ENCODE measurements around the gene TSG101. TPM values are rescaled to one million over a fixed set of nuclear protein-coding genes. Genes with fewer than 3 reads are reported as not detected.

The TSG101 gene
- total and polyA plus RNA-seq, 10 of the 15 experiments (the other 5 are each of a cell fraction or from before 2014, with no cell fraction given), result 22.3 to 147 (median 84.9) TPM

DNA sequence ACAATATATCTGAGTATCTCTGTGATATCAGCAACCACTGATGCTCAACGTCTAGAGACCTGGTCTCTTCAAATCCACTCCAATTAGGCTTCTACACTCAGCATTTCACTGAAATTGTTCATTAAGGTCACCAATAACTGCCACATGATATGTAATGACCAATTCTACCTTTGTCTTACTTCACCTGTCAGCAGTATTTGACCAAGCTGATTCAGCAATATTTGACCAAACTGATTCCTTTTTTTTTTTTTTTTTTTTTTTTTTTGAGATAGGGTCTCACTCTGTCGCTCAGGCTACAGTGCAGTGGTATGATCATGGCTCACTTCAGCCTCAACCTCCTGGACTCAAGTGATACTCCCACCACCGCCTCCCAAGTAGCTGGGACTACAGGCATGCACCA is 5.6 kb downstream of the TSG101 start:
- Histone ChIP-seq H3K4me3 (no peak overlapping the region), H3K9me3 (replicated peaks; ENCODE audit: control insufficient read depth, insufficient read depth, low read length) (no peaks in the 10 kb centered on the region), H3K36me3 (ENCODE audit: control insufficient read depth in 2 of 2, insufficient read depth in 2 of 2, low read length in 1 of 2) (peaks cover 0 to 3% of the 10 kb centered on the region in 2 experiments; a peak in 1 of 4 replicates), H2AFZ (ENCODE audit: control insufficient read depth, low read depth, low read length) (no peak overlapping the region), H3K27me3 (replicated peaks in 1 of 2; ENCODE audit: control insufficient read depth in 2 of 2, insufficient read depth in 2 of 2, low read length in 1 of 2) (no peaks in the 10 kb centered on the region), H3K79me2 (ENCODE audit: control insufficient read depth, insufficient read depth, low read length) (peaks cover 29% of the 10 kb centered on the region), H4K20me1 (ENCODE audit: control insufficient read depth, insufficient read depth) (no peaks in the 10 kb centered on the region), H3K4me2 (ENCODE audit: control insufficient read depth, insufficient read depth) (no peak overlapping the region), H3K4me1 (ENCODE audit: control insufficient read depth, insufficient read depth, low read length) (no peaks in the 10 kb centered on the region), H3K27ac (ENCODE audit: control insufficient read depth, insufficient read depth) (no peak overlapping the region), H3K9ac (ENCODE audit: control insufficient read depth, insufficient read depth, low read length) (no peak overlapping the region)
- ChIA-PET CTCF (interaction anchor here (0.7 to 1.4 kb wide), 4 partner anchors 30 to 278 kb away, joined by 3 to 4 read pairs (median 4); no protein-coding TSS in a partner anchor), RAD21 (ENCODE audit: unreplicated experiment) (interaction anchor here (0.9 kb wide), 1 partner anchor 277 kb away, joined by 3 read pairs; no protein-coding TSS in a partner anchor), SMC1A (ENCODE audit: uncharacterized antibody, unreplicated experiment) (no interaction called here), POLR2A (interaction anchor here (0.6 to 1.2 kb wide), 3 partner anchors 30 to 332 kb away, joined by 3 to 8 read pairs (median 3); no protein-coding TSS in a partner anchor)
- no TSS peak for BruUV-seq (replicated peaks)
- no peak for ATAC-seq
- 78% methylated on average over 2 of the region's 3 CpGs for WGBS (ENCODE audit: insufficient coverage, insufficient replicate concordance, low lambda C conversion rate, missing lambda C conversion rate)
- in situ Hi-C loops (cut with MboI), result no loop called here
- intact Hi-C loops (cut with micrococcal nuclease; ENCODE audit: unreplicated experiment), result loop anchor here (10.0 kb wide), 2 partner anchors 126 to 276 kb away; partner anchors contain the start of genes LDHA and SAA2
- FAIRE-seq, result no peak
- DNase-seq (ENCODE audit: low read depth, low spot score), result no peak
- TF ChIP-seq CEBPB (IDR thresholded peaks at IDR 0.05; ENCODE audit: borderline replicate concordance in 1 of 2, low read depth in 2 of 2, low read length in 2 of 2) (no peak), PAX5 (IDR thresholded peaks at IDR 0.05; ENCODE audit: borderline replicate concordance, low read depth, low read length) (no peak), NRF1 (conservative IDR thresholded peaks at IDR 0.05; ENCODE audit: low read depth, low read length) (no peak), CHD2 (IDR thresholded peaks at IDR 0.05; ENCODE audit: borderline replicate concordance, low read depth, low read length) (no peak), TBL1XR1 (IDR thresholded peaks at IDR 0.05; ENCODE audit: low read depth, low read length) (no peak), EP300 (IDR thresholded peaks at IDR 0.05; ENCODE audit: borderline replicate concordance in 1 of 2, control insufficient read depth in 1 of 2, low read depth in 2 of 2, low read length in 2 of 2) (no peak), RB1 (IDR thresholded peaks at IDR 0.05; ENCODE audit: borderline replicate concordance) (no peak), YY1 (IDR thresholded peaks at IDR 0.05; ENCODE audit: low read depth, low read length) (no peak)
- TF ChIP-seq, protein P1, sequence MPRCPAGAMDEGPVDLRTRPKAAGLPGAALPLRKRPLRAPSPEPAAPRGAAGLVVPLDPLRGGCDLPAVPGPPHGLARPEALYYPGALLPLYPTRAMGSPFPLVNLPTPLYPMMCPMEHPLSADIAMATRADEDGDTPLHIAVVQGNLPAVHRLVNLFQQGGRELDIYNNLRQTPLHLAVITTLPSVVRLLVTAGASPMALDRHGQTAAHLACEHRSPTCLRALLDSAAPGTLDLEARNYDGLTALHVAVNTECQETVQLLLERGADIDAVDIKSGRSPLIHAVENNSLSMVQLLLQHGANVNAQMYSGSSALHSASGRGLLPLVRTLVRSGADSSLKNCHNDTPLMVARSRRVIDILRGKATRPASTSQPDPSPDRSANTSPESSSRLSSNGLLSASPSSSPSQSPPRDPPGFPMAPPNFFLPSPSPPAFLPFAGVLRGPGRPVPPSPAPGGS (IDR thresholded peaks at IDR 0.05; ENCODE audit: borderline replicate concordance, insufficient read depth, low read depth, low read length, poor library complexity, severe bottlenecking), result no peak
- TF ChIP-seq, protein P2, sequence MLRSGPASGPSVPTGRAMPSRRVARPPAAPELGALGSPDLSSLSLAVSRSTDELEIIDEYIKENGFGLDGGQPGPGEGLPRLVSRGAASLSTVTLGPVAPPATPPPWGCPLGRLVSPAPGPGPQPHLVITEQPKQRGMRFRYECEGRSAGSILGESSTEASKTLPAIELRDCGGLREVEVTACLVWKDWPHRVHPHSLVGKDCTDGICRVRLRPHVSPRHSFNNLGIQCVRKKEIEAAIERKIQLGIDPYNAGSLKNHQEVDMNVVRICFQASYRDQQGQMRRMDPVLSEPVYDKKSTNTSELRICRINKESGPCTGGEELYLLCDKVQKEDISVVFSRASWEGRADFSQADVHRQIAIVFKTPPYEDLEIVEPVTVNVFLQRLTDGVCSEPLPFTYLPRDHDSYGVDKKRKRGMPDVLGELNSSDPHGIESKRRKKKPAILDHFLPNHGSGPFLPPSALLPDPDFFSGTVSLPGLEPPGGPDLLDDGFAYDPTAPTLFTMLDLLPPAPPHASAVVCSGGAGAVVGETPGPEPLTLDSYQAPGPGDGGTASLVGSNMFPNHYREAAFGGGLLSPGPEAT (IDR thresholded peaks at IDR 0.05; ENCODE audit: low read depth), result no peak
- TF ChIP-seq, protein P3, sequence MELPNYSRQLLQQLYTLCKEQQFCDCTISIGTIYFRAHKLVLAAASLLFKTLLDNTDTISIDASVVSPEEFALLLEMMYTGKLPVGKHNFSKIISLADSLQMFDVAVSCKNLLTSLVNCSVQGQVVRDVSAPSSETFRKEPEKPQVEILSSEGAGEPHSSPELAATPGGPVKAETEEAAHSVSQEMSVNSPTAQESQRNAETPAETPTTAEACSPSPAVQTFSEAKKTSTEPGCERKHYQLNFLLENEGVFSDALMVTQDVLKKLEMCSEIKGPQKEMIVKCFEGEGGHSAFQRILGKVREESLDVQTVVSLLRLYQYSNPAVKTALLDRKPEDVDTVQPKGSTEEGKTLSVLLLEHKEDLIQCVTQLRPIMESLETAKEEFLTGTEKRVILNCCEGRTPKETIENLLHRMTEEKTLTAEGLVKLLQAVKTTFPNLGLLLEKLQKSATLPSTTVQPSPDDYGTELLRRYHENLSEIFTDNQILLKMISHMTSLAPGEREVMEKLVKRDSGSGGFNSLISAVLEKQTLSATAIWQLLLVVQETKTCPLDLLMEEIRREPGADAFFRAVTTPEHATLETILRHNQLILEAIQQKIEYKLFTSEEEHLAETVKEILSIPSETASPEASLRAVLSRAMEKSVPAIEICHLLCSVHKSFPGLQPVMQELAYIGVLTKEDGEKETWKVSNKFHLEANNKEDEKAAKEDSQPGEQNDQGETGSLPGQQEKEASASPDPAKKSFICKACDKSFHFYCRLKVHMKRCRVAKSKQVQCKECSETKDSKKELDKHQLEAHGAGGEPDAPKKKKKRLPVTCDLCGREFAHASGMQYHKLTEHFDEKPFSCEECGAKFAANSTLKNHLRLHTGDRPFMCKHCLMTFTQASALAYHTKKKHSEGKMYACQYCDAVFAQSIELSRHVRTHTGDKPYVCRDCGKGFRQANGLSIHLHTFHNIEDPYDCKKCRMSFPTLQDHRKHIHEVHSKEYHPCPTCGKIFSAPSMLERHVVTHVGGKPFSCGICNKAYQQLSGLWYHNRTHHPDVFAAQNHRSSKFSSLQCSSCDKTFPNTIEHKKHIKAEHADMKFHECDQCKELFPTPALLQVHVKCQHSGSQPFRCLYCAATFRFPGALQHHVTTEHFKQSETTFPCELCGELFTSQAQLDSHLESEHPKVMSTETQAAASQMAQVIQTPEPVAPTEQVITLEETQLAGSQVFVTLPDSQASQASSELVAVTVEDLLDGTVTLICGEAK (IDR thresholded peaks at IDR 0.05; ENCODE audit: borderline replicate concordance), result no peak
- TF ChIP-seq, protein P4, sequence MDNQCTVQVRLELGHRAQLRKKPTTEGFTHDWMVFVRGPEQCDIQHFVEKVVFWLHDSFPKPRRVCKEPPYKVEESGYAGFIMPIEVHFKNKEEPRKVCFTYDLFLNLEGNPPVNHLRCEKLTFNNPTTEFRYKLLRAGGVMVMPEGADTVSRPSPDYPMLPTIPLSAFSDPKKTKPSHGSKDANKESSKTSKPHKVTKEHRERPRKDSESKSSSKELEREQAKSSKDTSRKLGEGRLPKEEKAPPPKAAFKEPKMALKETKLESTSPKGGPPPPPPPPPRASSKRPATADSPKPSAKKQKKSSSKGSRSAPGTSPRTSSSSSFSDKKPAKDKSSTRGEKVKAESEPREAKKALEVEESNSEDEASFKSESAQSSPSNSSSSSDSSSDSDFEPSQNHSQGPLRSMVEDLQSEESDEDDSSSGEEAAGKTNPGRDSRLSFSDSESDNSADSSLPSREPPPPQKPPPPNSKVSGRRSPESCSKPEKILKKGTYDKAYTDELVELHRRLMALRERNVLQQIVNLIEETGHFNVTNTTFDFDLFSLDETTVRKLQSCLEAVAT (IDR thresholded peaks at IDR 0.05), result no peak

Measured in GM12878 (cell line).